Activated T-cell treated with anti-CD3 and anti-CD28 coated beads, Interleukin-2, amount 50 U/mL, for 24 hours (primary cell): ENCODE results near the gene DENND6A.
"Not testable (repeated sequence)": the region's sequence is repeated elsewhere in the genome, so short reads cannot be mapped to it uniquely, and the experiment has no call there.

Experiments
- DNase-seq: peaks from one replicate; pipeline ENCODE4 v3.0.0-alpha.2; 2020
- H3K27ac Mint-ChIP-seq: 2 replicates; pipeline ENCODE4 v1.8.0; 2020; ENCODE audit warnings: mild to moderate bottlenecking, mixed read lengths
- H3K27me3 Mint-ChIP-seq: 2 replicates; pipeline ENCODE4 v1.8.0; 2020; ENCODE audit warnings: mixed read lengths
- H3K36me3 Mint-ChIP-seq: 2 replicates; pipeline ENCODE4 v1.8.0; 2020; ENCODE audit warnings: low read depth, mixed read lengths
- H3K4me1 Mint-ChIP-seq: 2 replicates; pipeline ENCODE4 v1.8.0; 2020; ENCODE audit warnings: low read depth, mixed read lengths
- H3K4me3 Mint-ChIP-seq: 2 replicates; pipeline ENCODE4 v1.8.0; 2020; ENCODE audit warnings: mild to moderate bottlenecking, moderate library complexity, mixed read lengths
- H3K9me3 Mint-ChIP-seq: 2 replicates; pipeline ENCODE4 v1.8.0; 2020; ENCODE audit warnings: mixed read lengths

DENND6A gene

GRCh38 chr3:57709559-57709958 is 16.7 kb upstream of the DENND6A start:
- no peak overlapping the region for H3K4me3 Mint-ChIP-seq
- DNase-seq: no peak
- no peaks in the 10 kb centered on the region for H3K27me3 Mint-ChIP-seq
- peaks cover 2% of the 10 kb centered on the region for H3K4me1 Mint-ChIP-seq
- H3K9me3 Mint-ChIP-seq: no peaks in the 10 kb centered on the region
- no peak overlapping the region for H3K27ac Mint-ChIP-seq
- H3K36me3 Mint-ChIP-seq: no peaks in the 10 kb centered on the region

- Mint-ChIP-seq H3K36me3 (no peaks in the 10 kb centered on the region), H3K4me3 (no peak overlapping the region), H3K27ac (no peak overlapping the region), H3K9me3 (no peaks in the 10 kb centered on the region), H3K4me1 (peaks cover 2% of the 10 kb centered on the region), H3K27me3 (no peaks in the 10 kb centered on the region)
- no peak for DNase-seq
These were observed 16.2 kb upstream of the DENND6A start for GRCh38 chr3:57709031-57709430.

- H3K9me3 Mint-ChIP-seq: no peaks in the 10 kb centered on the region
- H3K4me3 Mint-ChIP-seq: no peak overlapping the region
- no peaks in the 10 kb centered on the region for H3K27me3 Mint-ChIP-seq
- DNase-seq: no peak
- H3K4me1 Mint-ChIP-seq: peaks cover 2% of the 10 kb centered on the region
- no peak overlapping the region for H3K27ac Mint-ChIP-seq
- H3K36me3 Mint-ChIP-seq: no peaks in the 10 kb centered on the region
These were observed 13.6 kb upstream of the DENND6A start for GRCh38 chr3:57706462-57706861.

- H3K9me3 Mint-ChIP-seq, H3K4me1 Mint-ChIP-seq, H3K27me3 Mint-ChIP-seq, H3K27ac Mint-ChIP-seq, H3K4me3 Mint-ChIP-seq, DNase-seq, H3K36me3 Mint-ChIP-seq: not testable (repeated sequence)
These were observed 12.5 kb upstream of the DENND6A start for GRCh38 chr3:57705351-57705750.

GRCh38 chr3:57701781-57702180 is 8.9 kb upstream of the DENND6A start:
- no peak for DNase-seq
- Mint-ChIP-seq H3K27me3 (no peaks in the 10 kb centered on the region), H3K4me1 (peaks cover 2% of the 10 kb centered on the region), H3K36me3 (no peaks in the 10 kb centered on the region), H3K9me3 (no peaks in the 10 kb centered on the region), H3K4me3 (no peak overlapping the region), H3K27ac (no peak overlapping the region)

- no peaks in the 10 kb centered on the region for H3K27me3 Mint-ChIP-seq
- no peaks in the 10 kb centered on the region for H3K36me3 Mint-ChIP-seq
- H3K27ac Mint-ChIP-seq: no peak overlapping the region
- DNase-seq: no peak
- no peak overlapping the region for H3K4me3 Mint-ChIP-seq
- no peaks in the 10 kb centered on the region for H3K4me1 Mint-ChIP-seq
- H3K9me3 Mint-ChIP-seq: no peaks in the 10 kb centered on the region
These were observed 7.9 kb upstream of the DENND6A start for GRCh38 chr3:57700737-57701136.

GRCh38 chr3:57699591-57699990 is 6.7 kb upstream of the DENND6A start:
- H3K4me1 Mint-ChIP-seq: no peaks in the 10 kb centered on the region
- H3K9me3 Mint-ChIP-seq: no peaks in the 10 kb centered on the region
- H3K4me3 Mint-ChIP-seq: no peak overlapping the region
- DNase-seq: no peak
- no peaks in the 10 kb centered on the region for H3K27me3 Mint-ChIP-seq
- H3K27ac Mint-ChIP-seq: no peak overlapping the region
- H3K36me3 Mint-ChIP-seq: no peaks in the 10 kb centered on the region

- H3K4me3 Mint-ChIP-seq: no peak overlapping the region
- H3K27ac Mint-ChIP-seq: no peak overlapping the region
- H3K36me3 Mint-ChIP-seq: peaks cover 6% of the 10 kb centered on the region
- no peak for DNase-seq
- H3K4me1 Mint-ChIP-seq: peaks cover 4% of the 10 kb centered on the region
- no peaks in the 10 kb centered on the region for H3K9me3 Mint-ChIP-seq
- H3K27me3 Mint-ChIP-seq: no peaks in the 10 kb centered on the region
These were observed 4.0 kb upstream of the DENND6A start for GRCh38 chr3:57696801-57697321.

GRCh38 chr3:57694146-57694545 is 1.3 kb upstream of the DENND6A start:
- Mint-ChIP-seq H3K36me3 (peaks cover 22% of the 10 kb centered on the region), H3K27me3 (no peaks in the 10 kb centered on the region), H3K4me1 (peaks cover 25% of the 10 kb centered on the region), H3K27ac (no peak overlapping the region), H3K9me3 (no peaks in the 10 kb centered on the region), H3K4me3 (no peak overlapping the region)
- DNase-seq: no peak

GRCh38 chr3:57692133-57692395 is 813 bp downstream of the DENND6A start:
- Mint-ChIP-seq H3K4me3 (peak overlapping the region; percentile 92), H3K27ac (peak overlapping the region; percentile 95), H3K4me1 (peaks cover 41% of the 10 kb centered on the region), H3K36me3 (peaks cover 33% of the 10 kb centered on the region)
- DNase-seq, H3K27me3 Mint-ChIP-seq, H3K9me3 Mint-ChIP-seq: not testable (repeated sequence)

GRCh38 chr3:57691411-57692132 is 1.3 kb downstream of the DENND6A start:
- H3K27me3 Mint-ChIP-seq: no peaks in the 10 kb centered on the region
- peak overlapping the region; percentile 92 for H3K4me3 Mint-ChIP-seq
- peaks cover 35% of the 10 kb centered on the region for H3K36me3 Mint-ChIP-seq
- peaks cover 46% of the 10 kb centered on the region for H3K4me1 Mint-ChIP-seq
- H3K9me3 Mint-ChIP-seq: no peaks in the 10 kb centered on the region
- peak overlapping the region; percentile 95 for H3K27ac Mint-ChIP-seq
- peak; percentile 39 for DNase-seq

- Mint-ChIP-seq H3K9me3 (no peaks in the 10 kb centered on the region), H3K27ac (peak overlapping the region; percentile 30), H3K4me3 (peak overlapping the region; percentile 10), H3K36me3 (peaks cover 41% of the 10 kb centered on the region), H3K27me3 (no peaks in the 10 kb centered on the region), H3K4me1 (peaks cover 54% of the 10 kb centered on the region)
- DNase-seq: no peak
These were observed 3.4 kb downstream of the DENND6A start for GRCh38 chr3:57689367-57690053.

GRCh38 chr3:57688291-57688690 is 4.6 kb downstream of the DENND6A start:
- Mint-ChIP-seq H3K36me3 (peaks cover 48% of the 10 kb centered on the region), H3K4me1 (peaks cover 57% of the 10 kb centered on the region), H3K4me3 (peak overlapping the region; percentile 6), H3K9me3 (no peaks in the 10 kb centered on the region), H3K27ac (peak overlapping the region; percentile 11), H3K27me3 (no peaks in the 10 kb centered on the region)
- DNase-seq: no peak

- no peak overlapping the region for H3K27ac Mint-ChIP-seq
- no peaks in the 10 kb centered on the region for H3K27me3 Mint-ChIP-seq
- DNase-seq: no peak
- no peak overlapping the region for H3K4me3 Mint-ChIP-seq
- peaks cover 50% of the 10 kb centered on the region for H3K36me3 Mint-ChIP-seq
- peaks cover 67% of the 10 kb centered on the region for H3K4me1 Mint-ChIP-seq
- no peaks in the 10 kb centered on the region for H3K9me3 Mint-ChIP-seq
These were observed 9.6 kb downstream of the DENND6A start for GRCh38 chr3:57683286-57683685.

GRCh38 chr3:57682284-57682683 is 10.6 kb downstream of the DENND6A start:
- Mint-ChIP-seq H3K27me3 (no peaks in the 10 kb centered on the region), H3K4me1 (peaks cover 66% of the 10 kb centered on the region), H3K27ac (no peak overlapping the region), H3K9me3 (no peaks in the 10 kb centered on the region), H3K36me3 (peaks cover 56% of the 10 kb centered on the region), H3K4me3 (no peak overlapping the region)
- no peak for DNase-seq
